ENCODE results near the gene CEP170. TPM values are rescaled to one million over a fixed set of nuclear protein-coding genes. Genes with fewer than 3 reads are reported as not detected.

The CEP170 gene
- polyA plus RNA-seq, 3 donors: 13.7 to 44.5 (median 17.4) TPM

GRCh38 chr1:243280571-243281129, 25.6 kb upstream of the CEP170 start:
- WGBS (ENCODE audit: insufficient coverage): 83% methylated on average over 1 of the region's 3 CpGs
- TF ChIP-seq CTCF (IDR thresholded peaks at IDR 0.05): no peak
- H3K4me3 Mint-ChIP-seq: no peak overlapping the region
- no peaks in the 10 kb centered on the region for H4K20me1 ChIP-seq (ENCODE audit: insufficient read depth, low read length)
- peaks cover 8% of the 10 kb centered on the region for H3K79me2 ChIP-seq (ENCODE audit: insufficient read depth, low read length)
- H3K4me1 Mint-ChIP-seq: peaks cover 16% of the 10 kb centered on the region
- H3K4me3 ChIP-seq (replicated peaks in 1 of 3; ENCODE audit: low read depth in 2 of 3, low read length in 3 of 3): no peak overlapping the region
- peak overlapping the region in 1 of 7 donors; percentile 6 for H3K27ac Mint-ChIP-seq
- peaks cover 16 to 20% of the 10 kb centered on the region in 2 donors for H3K4me1 ChIP-seq (ENCODE audit: control insufficient read depth in 1 of 2, insufficient read depth in 2 of 2, low read length in 2 of 2)
- H3K9me3 Mint-ChIP-seq: peaks cover 0 to 4% (median 0%) of the 10 kb centered on the region in 7 donors
- H3K9ac ChIP-seq (ENCODE audit: insufficient read depth, low read length, poor library complexity, severe bottlenecking): no peak overlapping the region
- H3K36me3 Mint-ChIP-seq: peaks cover 40 to 47% of the 10 kb centered on the region in 2 donors
- H3K27me3 ChIP-seq (ENCODE audit: control insufficient read depth in 2 of 2, insufficient read depth in 2 of 2, low read length in 2 of 2): no peaks in the 10 kb centered on the region
- H3K27me3 Mint-ChIP-seq (ENCODE audit: low read depth in 3 of 3): no peaks in the 10 kb centered on the region
- no peak overlapping the region for H3K4me2 ChIP-seq (replicated peaks; ENCODE audit: extremely low read depth, low read length, poor library complexity, severe bottlenecking)
- intact Hi-C loops (cut with micrococcal nuclease): loop anchor here in 1 of 2 donors (10.0 kb wide), 1 partner anchor 194 kb away; no protein-coding TSS in a partner anchor
- no peak overlapping the region for H3K27ac ChIP-seq (ENCODE audit: low read depth in 1 of 2, low read length in 2 of 2)
- H3K9me3 ChIP-seq (replicated peaks in 1 of 2; ENCODE audit: control insufficient read depth in 1 of 2, insufficient read depth in 1 of 2, low read length in 2 of 2): no peaks in the 10 kb centered on the region
- H3K36me3 ChIP-seq (replicated peaks in 1 of 2; ENCODE audit: control insufficient read depth in 1 of 2, insufficient read depth in 2 of 2, low read length in 2 of 2): peaks cover 16 to 54% of the 10 kb centered on the region in 2 donors
- DNase-seq: no peak
- H2AFZ ChIP-seq (ENCODE audit: insufficient read depth, low read depth, low read length, poor library complexity, severe bottlenecking): no peak overlapping the region

GRCh38 chr1:243275316-243275715, 20.2 kb upstream of the CEP170 start:
- peaks cover 44 to 51% of the 10 kb centered on the region in 2 donors for H3K36me3 Mint-ChIP-seq
- intact Hi-C loops (cut with micrococcal nuclease): no loop called here

More at GRCh38 chr1:243275316-243275715, 20.2 kb upstream of the CEP170 start:
- Histone ChIP-seq H3K4me1 (ENCODE audit: control insufficient read depth in 1 of 2, insufficient read depth in 2 of 2, low read length in 2 of 2) (peaks cover 6% of the 10 kb centered on the region in 2 donors), H3K27me3 (ENCODE audit: control insufficient read depth in 2 of 2, insufficient read depth in 2 of 2, low read length in 2 of 2) (no peaks in the 10 kb centered on the region), H3K9me3 (replicated peaks in 1 of 2; ENCODE audit: control insufficient read depth in 1 of 2, insufficient read depth in 1 of 2, low read length in 2 of 2) (no peaks in the 10 kb centered on the region), H3K4me2 (replicated peaks; ENCODE audit: extremely low read depth, low read length, poor library complexity, severe bottlenecking) (no peak overlapping the region), H4K20me1 (ENCODE audit: insufficient read depth, low read length) (no peaks in the 10 kb centered on the region), H2AFZ (ENCODE audit: insufficient read depth, low read depth, low read length, poor library complexity, severe bottlenecking) (no peak overlapping the region), H3K27ac (ENCODE audit: low read depth in 1 of 2, low read length in 2 of 2) (no peak overlapping the region), H3K4me3 (replicated peaks in 1 of 3; ENCODE audit: low read depth in 2 of 3, low read length in 3 of 3) (no peak overlapping the region), H3K79me2 (ENCODE audit: insufficient read depth, low read length) (peaks cover under 1% of the 10 kb centered on the region), H3K36me3 (replicated peaks in 1 of 2; ENCODE audit: control insufficient read depth in 1 of 2, insufficient read depth in 2 of 2, low read length in 2 of 2) (peaks cover 50 to 65% of the 10 kb centered on the region in 2 donors), H3K9ac (ENCODE audit: insufficient read depth, low read length, poor library complexity, severe bottlenecking) (no peak overlapping the region)
- H3K4me1 Mint-ChIP-seq: peaks cover 7% of the 10 kb centered on the region
- H3K27ac Mint-ChIP-seq: no peak overlapping the region
- DNase-seq: no peak
- H3K27me3 Mint-ChIP-seq (ENCODE audit: low read depth in 3 of 3): no peaks in the 10 kb centered on the region
- WGBS (ENCODE audit: insufficient coverage): no CpG with 5 or more reads among the region's 3 CpGs
- H3K4me3 Mint-ChIP-seq: no peak overlapping the region
- H3K9me3 Mint-ChIP-seq: peaks cover 0 to 2% (median 0%) of the 10 kb centered on the region in 7 donors
- no peak for TF ChIP-seq CTCF (IDR thresholded peaks at IDR 0.05)
